ENCODE data around the gene ATXN1.
"Not testable (repeated sequence)": the region's sequence is repeated elsewhere in the genome, so short reads cannot be mapped to it uniquely, and the experiment has no call there.

GRCh38 chr6:16390909-16391450 lies 370.3 kb downstream of the ATXN1 start:
- TF ChIP-seq, protein P1, sequence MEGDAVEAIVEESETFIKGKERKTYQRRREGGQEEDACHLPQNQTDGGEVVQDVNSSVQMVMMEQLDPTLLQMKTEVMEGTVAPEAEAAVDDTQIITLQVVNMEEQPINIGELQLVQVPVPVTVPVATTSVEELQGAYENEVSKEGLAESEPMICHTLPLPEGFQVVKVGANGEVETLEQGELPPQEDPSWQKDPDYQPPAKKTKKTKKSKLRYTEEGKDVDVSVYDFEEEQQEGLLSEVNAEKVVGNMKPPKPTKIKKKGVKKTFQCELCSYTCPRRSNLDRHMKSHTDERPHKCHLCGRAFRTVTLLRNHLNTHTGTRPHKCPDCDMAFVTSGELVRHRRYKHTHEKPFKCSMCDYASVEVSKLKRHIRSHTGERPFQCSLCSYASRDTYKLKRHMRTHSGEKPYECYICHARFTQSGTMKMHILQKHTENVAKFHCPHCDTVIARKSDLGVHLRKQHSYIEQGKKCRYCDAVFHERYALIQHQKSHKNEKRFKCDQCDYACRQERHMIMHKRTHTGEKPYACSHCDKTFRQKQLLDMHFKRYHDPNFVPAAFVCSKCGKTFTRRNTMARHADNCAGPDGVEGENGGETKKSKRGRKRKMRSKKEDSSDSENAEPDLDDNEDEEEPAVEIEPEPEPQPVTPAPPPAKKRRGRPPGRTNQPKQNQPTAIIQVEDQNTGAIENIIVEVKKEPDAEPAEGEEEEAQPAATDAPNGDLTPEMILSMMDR (conservative IDR thresholded peaks at IDR 0.05; ENCODE audit: low read depth, low read length), result not testable (repeated sequence)
- TF ChIP-seq EZH2 (IDR thresholded peaks at IDR 0.05; ENCODE audit: low read length, unreplicated experiment), result not testable (repeated sequence)

Data from PC-3 (cell line).